Epithelial cell of proximal tubule (primary cell): ENCODE results near the gene DLX5. TPM values are rescaled to one million over a fixed set of nuclear protein-coding genes. Genes with fewer than 3 reads are reported as not detected.

Source experiments
- DNase-seq: peaks from one replicate; pipeline ENCODE4 v3.0.0-alpha.2; 2011; ENCODE audit warnings: low read depth
- H3K4me3 ChIP-seq: 2 replicates; pipeline ENCODE4 v1.5.1; 2011; ENCODE audit warnings: low read depth, mild to moderate bottlenecking, low read length
- CTCF ChIP-seq: conservative IDR thresholded peaks from 2 replicates; pipeline ENCODE4 v1.5.1; 2012; ENCODE audit warnings: low read depth, mild to moderate bottlenecking, low read length
- total RNA-seq: library from RNA; depleted of rRNA; stranded (reverse); fragments of >200 nt; gene quantifications from 2 replicates; pipeline ENCODE4 v1.2.3, GENCODE V29; 2015

Gene DLX5
- total RNA-seq, 1 donor from 2014 or later, result not detected

- DNase-seq, result no peak
- H3K4me3 ChIP-seq, result no peak overlapping the region
Observed at GRCh38 chr7:97002555-97003261, 21.9 kb downstream of the DLX5 start.

GRCh38 chr7:97001656-97002554 is 22.7 kb downstream of the DLX5 start:
- no peak for DNase-seq
- H3K4me3 ChIP-seq, result no peak overlapping the region
- no peak for TF ChIP-seq CTCF

More at GRCh38 chr7:97002555-97003261, 21.9 kb downstream of the DLX5 start:
- TF ChIP-seq CTCF, result no peak

GRCh38 chr7:97001221-97001620 is 23.4 kb downstream of the DLX5 start:
- no peak overlapping the region for H3K4me3 ChIP-seq
- TF ChIP-seq CTCF, result no peak
- no peak for DNase-seq

- DNase-seq, result no peak
- TF ChIP-seq CTCF, result no peak
- no peak overlapping the region for H3K4me3 ChIP-seq
Observed at GRCh38 chr7:96998744-96999143, 25.9 kb downstream of the DLX5 start.

- no peak overlapping the region for H3K4me3 ChIP-seq
- no peak for DNase-seq
- no peak for TF ChIP-seq CTCF
Observed at GRCh38 chr7:96998333-96998732, 26.3 kb downstream of the DLX5 start.

GRCh38 chr7:96997512-96998032 is 27.1 kb downstream of the DLX5 start:
- TF ChIP-seq CTCF, result no peak
- DNase-seq, result no peak
- no peak overlapping the region for H3K4me3 ChIP-seq
